ENCODE data around the gene TUBGCP2. TPM values are rescaled to one million over a fixed set of nuclear protein-coding genes. Genes with fewer than 3 reads are reported as not detected.

Gene TUBGCP2
- total RNA-seq, 1 donor from 2014 or later, result 66.7 TPM

DNA sequence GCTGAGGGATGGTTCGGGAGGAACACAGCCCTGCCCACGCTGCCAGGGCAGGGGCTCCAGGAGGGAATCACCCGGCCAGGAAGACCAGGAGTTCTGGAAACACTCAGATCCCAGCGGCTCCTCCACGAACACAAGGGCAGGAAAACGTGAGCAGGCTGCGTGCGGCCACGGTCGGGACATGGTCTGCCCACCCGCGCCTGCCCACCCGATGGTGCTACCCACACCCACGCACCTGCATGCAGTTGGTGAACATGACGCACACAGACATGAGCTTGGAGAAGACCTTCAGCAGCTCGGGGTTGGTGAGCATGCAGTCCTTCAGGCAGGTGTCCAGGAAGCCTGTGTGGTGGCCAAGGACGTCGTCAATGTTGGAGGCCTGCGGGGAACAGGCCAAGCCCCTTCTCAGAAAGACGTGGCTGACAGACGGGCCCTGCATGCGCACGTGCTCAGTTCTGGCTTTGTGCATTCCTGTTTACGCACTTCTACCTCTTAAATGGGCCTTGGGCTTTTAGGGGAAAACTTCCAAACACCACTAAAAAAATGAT, 25.8 kb downstream of the TUBGCP2 start:
- no peaks in the 10 kb centered on the region for H3K9me3 Mint-ChIP-seq
- ChIA-PET CTCF (no interaction called here), POLR2A (no interaction called here)
- no peak for ATAC-seq (ENCODE audit: low read depth)
- H3K4me1 Mint-ChIP-seq, result peaks cover 21% of the 10 kb centered on the region
- H3K4me3 Mint-ChIP-seq, result no peak overlapping the region
- TF ChIP-seq, protein P1, sequence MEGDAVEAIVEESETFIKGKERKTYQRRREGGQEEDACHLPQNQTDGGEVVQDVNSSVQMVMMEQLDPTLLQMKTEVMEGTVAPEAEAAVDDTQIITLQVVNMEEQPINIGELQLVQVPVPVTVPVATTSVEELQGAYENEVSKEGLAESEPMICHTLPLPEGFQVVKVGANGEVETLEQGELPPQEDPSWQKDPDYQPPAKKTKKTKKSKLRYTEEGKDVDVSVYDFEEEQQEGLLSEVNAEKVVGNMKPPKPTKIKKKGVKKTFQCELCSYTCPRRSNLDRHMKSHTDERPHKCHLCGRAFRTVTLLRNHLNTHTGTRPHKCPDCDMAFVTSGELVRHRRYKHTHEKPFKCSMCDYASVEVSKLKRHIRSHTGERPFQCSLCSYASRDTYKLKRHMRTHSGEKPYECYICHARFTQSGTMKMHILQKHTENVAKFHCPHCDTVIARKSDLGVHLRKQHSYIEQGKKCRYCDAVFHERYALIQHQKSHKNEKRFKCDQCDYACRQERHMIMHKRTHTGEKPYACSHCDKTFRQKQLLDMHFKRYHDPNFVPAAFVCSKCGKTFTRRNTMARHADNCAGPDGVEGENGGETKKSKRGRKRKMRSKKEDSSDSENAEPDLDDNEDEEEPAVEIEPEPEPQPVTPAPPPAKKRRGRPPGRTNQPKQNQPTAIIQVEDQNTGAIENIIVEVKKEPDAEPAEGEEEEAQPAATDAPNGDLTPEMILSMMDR (IDR thresholded peaks at IDR 0.05), result no peak
- intact Hi-C loops (cut with micrococcal nuclease), result no loop called here
- DNase-seq, result no peak
- no peaks in the 10 kb centered on the region for H3K27me3 Mint-ChIP-seq
- H3K27ac Mint-ChIP-seq, result no peak overlapping the region
- H3K36me3 Mint-ChIP-seq (ENCODE audit: low read depth), result peaks cover 70% of the 10 kb centered on the region

DNA sequence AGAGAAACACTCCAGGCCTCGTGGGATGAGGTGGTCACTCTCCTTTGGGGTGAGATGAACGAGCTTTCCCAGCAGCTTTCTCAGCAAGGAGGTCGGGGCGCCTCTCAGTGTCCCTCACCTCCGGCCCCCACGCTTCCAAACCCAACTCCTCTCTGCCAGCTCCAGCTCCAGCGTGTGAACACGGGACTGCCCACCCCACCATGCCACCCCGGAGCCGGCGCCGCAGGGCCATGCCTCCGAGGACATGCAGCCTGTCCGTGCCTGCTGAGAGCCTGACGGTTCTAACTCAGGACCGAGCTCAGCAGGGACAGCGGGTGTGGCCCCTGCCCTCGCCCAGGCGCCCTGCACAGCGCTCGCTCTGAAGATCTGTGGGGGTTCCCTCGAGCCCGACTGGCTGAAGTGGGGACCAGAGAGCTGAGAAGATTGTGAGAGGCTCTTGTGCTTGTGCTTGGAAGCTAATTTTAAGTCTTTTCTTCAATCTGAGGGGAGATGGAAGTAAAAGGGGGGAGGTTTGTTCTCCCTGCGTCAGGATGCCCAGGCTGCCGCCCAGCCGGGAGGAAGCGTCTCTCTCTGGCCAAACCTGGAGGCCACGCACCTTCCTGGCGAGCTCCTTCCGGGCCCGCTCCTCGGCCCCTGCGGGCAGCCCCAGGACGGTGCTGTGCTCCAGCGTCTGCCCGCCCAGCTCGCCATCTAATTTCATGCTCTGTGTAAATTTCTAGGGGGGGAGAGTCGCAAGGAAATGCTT, 26.9 kb downstream of the TUBGCP2 start:
- ATAC-seq (ENCODE audit: low read depth) (no peak), DNase-seq (no peak)
- H3K4me1 Mint-ChIP-seq, result peaks cover 30% of the 10 kb centered on the region
- TF ChIP-seq, protein P1 (IDR thresholded peaks at IDR 0.05), result no peak
- no peaks in the 10 kb centered on the region for H3K9me3 Mint-ChIP-seq
- H3K27ac Mint-ChIP-seq, result no peak overlapping the region
- peaks cover 61% of the 10 kb centered on the region for H3K36me3 Mint-ChIP-seq (ENCODE audit: low read depth)
- ChIA-PET POLR2A (no interaction called here), CTCF (interaction anchor here (3.1 kb wide), 1 partner anchor 26 kb away, joined by 7 read pairs; no protein-coding TSS in a partner anchor)
- H3K4me3 Mint-ChIP-seq, result no peak overlapping the region
- no peaks in the 10 kb centered on the region for H3K27me3 Mint-ChIP-seq
- intact Hi-C loops (cut with micrococcal nuclease), result no loop called here

DNA sequence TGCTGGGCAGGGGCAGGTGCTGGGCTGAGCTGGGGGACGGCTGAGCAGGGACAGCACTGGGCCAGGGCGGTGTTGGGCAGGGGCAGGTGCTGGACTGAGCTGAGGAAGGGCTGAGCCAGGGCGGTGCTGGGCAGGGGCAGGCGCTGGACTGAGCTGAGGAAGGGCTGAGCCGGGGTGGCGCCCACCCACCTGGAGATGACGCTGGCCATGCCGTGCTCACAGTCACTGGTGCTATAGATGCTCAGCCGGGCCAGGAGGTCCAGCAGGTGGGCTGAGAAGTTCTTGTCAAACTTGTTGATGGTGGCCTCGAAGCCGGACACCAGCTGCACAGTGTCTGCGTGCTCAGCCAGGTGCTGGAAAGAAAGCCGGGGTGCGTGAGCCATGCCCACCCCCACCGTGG, 27.6 kb downstream of the TUBGCP2 start:
- POLR2A ChIA-PET, result no interaction called here
- TF ChIP-seq, protein P1 (IDR thresholded peaks at IDR 0.05), result no peak
- no peak overlapping the region for H3K4me3 Mint-ChIP-seq
- intact Hi-C loops (cut with micrococcal nuclease), result no loop called here
- H3K36me3 Mint-ChIP-seq (ENCODE audit: low read depth), result peaks cover 54% of the 10 kb centered on the region
- CTCF ChIA-PET, result interaction anchor here (3.1 kb wide), 1 partner anchor 27 kb away, joined by 7 read pairs; no protein-coding TSS in a partner anchor
- no peak overlapping the region for H3K27ac Mint-ChIP-seq
- H3K4me1 Mint-ChIP-seq, result peaks cover 31% of the 10 kb centered on the region
- DNase-seq (no peak), ATAC-seq (ENCODE audit: low read depth) (no peak)
- H3K9me3 Mint-ChIP-seq, result no peaks in the 10 kb centered on the region
- H3K27me3 Mint-ChIP-seq, result no peaks in the 10 kb centered on the region

DNA sequence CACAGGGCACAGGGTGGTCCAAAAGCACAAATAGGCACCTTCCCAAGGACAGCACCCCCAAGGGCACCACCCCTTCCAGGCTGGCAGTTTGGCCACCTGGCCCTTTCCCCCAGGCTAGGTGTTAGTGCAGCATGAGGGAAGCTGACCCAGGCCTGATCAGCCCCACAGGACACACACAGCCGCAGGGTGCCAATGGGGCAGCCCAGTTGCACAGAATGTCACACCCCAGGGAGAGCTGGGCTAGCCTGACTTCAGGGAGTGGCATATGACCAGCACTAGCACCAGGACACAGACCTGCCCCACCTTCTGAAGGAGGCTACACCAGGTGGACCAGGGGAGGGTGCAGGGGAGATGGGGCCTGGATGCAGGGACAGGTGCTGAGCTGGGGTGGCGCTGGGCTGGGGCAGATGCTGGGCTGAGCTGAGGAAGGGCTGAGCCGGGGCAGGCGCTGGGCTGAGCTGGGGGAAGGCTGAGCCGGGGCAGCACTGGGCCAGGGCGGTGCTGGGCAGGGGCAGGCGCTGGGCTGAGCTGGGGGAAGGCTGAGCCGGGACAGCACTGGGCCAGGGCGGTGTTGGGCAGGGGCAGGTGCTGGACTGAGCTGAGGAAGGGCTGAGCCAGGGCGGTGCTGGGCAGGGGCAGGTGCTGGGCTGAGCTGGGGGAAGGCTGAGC, 28.1 kb downstream of the TUBGCP2 start:
- intact Hi-C loops (cut with micrococcal nuclease), result no loop called here
- peaks cover 34% of the 10 kb centered on the region for H3K4me1 Mint-ChIP-seq
- peaks cover 52% of the 10 kb centered on the region for H3K36me3 Mint-ChIP-seq (ENCODE audit: low read depth)
- ChIA-PET POLR2A (no interaction called here), CTCF (interaction anchor here (3.1 kb wide), 1 partner anchor 27 kb away, joined by 7 read pairs; no protein-coding TSS in a partner anchor)
- TF ChIP-seq, protein P1 (IDR thresholded peaks at IDR 0.05), result no peak
- no peak for DNase-seq
- no peak overlapping the region for H3K27ac Mint-ChIP-seq
- no peaks in the 10 kb centered on the region for H3K9me3 Mint-ChIP-seq
- no peak overlapping the region for H3K4me3 Mint-ChIP-seq
- no peaks in the 10 kb centered on the region for H3K27me3 Mint-ChIP-seq
- ATAC-seq (ENCODE audit: low read depth), result no peak
